Measurements from ENCODE around the gene KLF9.

The KLF9 gene

DNA sequence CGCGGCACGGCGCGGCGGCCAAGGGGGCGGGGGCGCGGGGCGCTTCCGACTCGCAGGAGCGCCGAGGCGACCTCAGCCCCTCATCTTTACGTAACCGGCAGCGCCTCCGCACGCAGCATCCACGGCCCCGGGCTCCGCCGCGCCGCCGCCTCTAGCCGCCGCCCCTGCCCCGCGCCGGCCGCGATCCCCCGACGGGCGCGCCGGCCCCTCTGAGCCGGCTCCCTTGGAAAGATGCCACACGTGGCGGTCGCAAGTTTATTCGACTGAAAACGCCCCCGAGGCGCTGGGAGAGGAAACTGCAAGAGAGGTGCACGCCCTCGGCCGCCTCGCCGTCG lies 1.0 kb downstream of the KLF9 start:
- H3K27ac ChIP-seq, result peak overlapping the region; percentile 95
- TF ChIP-seq, protein P1, sequence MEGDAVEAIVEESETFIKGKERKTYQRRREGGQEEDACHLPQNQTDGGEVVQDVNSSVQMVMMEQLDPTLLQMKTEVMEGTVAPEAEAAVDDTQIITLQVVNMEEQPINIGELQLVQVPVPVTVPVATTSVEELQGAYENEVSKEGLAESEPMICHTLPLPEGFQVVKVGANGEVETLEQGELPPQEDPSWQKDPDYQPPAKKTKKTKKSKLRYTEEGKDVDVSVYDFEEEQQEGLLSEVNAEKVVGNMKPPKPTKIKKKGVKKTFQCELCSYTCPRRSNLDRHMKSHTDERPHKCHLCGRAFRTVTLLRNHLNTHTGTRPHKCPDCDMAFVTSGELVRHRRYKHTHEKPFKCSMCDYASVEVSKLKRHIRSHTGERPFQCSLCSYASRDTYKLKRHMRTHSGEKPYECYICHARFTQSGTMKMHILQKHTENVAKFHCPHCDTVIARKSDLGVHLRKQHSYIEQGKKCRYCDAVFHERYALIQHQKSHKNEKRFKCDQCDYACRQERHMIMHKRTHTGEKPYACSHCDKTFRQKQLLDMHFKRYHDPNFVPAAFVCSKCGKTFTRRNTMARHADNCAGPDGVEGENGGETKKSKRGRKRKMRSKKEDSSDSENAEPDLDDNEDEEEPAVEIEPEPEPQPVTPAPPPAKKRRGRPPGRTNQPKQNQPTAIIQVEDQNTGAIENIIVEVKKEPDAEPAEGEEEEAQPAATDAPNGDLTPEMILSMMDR (IDR thresholded peaks at IDR 0.05), result no peak
- no peak for TF ChIP-seq ZFX (IDR thresholded peaks at IDR 0.05; ENCODE audit: borderline replicate concordance)

DNA sequence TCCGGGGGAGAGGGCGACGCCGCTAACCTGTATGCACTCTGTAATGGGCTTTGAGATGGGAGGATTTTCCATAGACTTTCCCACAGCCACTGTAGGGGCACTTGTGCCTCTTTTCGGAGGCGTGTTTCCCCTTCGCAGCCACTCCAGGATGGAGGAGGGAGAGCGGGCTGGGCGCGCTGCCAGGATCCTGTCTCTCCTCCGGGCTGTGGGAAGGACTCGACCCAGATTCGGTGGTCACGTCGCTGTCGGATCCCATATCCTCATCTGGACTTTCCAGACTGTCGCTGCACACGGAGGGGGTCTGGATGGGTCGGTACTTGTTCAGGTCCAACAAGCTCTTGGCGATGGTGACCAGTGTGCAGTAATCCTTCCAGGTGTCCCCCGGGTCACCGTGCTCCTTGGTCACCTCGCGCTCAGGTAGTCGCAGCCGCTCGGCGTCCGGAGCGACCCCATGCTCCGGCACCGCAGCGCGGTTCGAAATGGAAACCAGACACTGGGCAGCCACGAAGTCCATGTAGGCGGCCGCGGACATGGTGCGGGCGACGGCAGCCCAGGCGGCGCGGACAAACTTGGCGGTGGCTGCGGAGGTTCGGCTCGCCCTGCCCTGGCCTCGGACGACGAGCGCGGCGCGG lies 1.5 kb downstream of the KLF9 start:
- H3K27ac ChIP-seq, result peak overlapping the region; percentile 95
- TF ChIP-seq, protein P1 (IDR thresholded peaks at IDR 0.05), result no peak
- TF ChIP-seq ZFX (IDR thresholded peaks at IDR 0.05; ENCODE audit: borderline replicate concordance), result no peak

DNA sequence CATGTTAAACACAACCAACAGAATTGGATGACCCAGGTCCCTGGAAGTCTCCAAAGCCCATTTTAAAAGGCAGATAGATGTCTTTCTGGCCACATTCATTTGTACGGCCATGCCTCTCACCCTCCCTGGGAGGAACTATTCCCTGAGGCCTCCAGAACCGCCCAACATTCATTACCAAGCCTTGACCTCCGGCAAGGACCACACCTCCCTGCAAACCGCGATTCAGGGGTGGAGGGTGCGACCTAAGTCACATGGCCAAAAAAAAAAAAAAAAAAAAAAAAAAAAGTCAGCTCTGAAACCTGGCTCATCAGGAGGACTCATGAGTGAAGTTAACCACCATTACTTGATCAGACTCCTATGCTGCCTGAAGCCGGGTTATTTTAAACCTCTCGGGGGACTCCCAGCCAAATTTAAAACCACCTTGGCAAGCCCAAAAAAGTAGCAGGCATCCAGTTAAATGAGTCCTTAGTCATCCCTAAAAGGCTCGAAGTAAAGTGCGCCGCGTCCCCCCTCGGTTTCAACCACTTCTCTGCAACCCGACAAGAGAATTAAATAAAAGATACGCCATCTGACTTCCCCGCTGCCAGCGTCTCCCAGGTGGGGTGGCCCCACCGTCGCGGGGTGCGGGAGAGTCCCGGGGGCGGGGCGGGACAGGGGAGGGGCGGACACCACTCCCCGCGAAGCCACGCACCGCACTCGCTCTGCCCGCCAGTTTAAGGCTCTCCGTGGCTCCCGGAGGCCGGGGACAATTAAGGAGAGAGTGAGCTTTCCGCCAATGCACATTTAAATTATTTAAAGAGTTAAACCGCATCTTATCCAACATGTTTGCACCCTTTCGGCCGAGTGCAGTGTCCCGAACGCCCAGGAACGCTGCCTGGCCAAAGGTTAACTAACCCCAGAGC lies 2.3 kb downstream of the KLF9 start:
- TF ChIP-seq, protein P1 (IDR thresholded peaks at IDR 0.05), result no peak
- no peak for TF ChIP-seq ZFX (IDR thresholded peaks at IDR 0.05; ENCODE audit: borderline replicate concordance)
- peak overlapping the region; percentile 95; the same call in 1 of the 2 replicates for H3K27ac ChIP-seq

DNA sequence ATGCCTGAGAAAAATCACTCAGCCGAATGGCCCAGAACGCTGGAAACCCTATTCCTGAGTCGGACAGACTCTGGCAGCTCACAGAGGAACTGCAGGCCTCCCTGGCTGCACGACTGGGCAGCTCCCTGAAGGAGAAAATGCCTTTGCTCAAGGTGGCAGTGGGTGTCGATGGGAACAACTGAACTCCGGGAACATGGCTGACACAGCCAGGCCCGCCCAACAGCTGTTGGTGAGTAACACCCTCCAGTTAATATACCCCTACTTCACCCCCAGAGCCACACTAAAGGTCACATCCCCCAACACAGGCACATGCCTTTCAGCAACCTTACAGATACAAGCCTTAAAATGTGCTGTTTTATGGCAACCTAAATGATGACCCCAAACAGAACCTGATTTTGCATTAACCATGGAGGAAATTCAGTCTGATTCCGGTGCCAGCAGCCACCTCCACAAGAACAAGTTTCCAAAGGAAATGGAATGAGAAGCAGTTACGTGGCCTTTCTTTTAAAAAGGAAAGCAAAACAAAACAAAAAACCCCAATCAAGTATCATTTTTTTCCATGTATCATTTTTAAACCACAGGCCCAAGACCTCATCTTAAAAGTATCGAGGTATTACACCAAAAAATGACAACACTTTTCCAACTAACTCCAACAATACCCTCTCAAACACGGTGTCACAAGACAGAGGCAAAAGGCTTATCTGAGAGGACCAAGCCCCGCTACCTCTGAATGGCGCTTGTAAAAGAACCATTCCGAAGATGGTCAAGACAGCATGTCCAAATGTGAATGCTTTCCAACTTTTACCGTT lies 3.1 kb downstream of the KLF9 start:
- TF ChIP-seq ZFX (IDR thresholded peaks at IDR 0.05; ENCODE audit: borderline replicate concordance), result no peak
- TF ChIP-seq, protein P1 (IDR thresholded peaks at IDR 0.05), result no peak
- peak overlapping the region; percentile 23; the same call in 1 of the 2 replicates for H3K27ac ChIP-seq

DNA sequence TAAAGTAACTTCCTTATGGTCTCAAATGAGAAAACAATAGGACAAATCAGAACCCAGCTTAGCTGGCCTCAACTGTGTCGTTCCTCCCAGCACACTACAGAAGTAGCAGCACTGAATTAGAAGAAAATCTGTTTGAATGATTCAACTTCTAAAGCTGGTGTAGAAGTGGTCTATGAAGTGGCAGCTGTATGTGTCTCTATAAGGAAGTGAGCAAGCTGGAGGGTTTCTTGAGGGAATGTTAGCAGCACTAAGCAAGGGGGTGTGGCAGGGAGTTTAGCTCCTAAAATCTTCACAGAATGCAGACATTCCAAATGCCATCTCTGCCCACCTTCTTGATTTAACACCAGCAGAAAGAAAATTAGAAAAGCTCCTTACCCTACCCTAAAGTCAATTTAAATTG lies 4.1 kb downstream of the KLF9 start:
- TF ChIP-seq, protein P1 (IDR thresholded peaks at IDR 0.05), result no peak
- no peak for TF ChIP-seq ZFX (IDR thresholded peaks at IDR 0.05; ENCODE audit: borderline replicate concordance)
- H3K27ac ChIP-seq, result peak overlapping the region; percentile 23; the same call in 1 of the 2 replicates

DNA sequence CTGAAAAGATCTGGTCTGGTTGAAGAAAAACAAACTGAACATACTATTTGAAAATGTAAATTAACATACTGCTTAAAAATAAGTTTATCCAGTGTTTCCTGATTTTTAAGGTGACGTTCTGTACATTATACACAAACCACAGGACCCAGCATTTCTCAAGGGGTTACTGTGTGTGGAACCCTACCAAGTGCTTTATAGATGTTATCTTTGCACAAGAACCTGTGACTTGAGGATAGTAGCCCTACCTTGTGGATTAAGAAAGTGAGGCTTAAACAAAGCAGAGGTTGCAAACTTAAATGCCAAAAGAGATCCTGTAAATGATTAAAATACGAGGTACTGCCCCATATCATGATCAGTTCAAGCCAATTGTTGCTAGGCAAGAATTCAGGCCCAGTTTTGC lies 4.7 kb downstream of the KLF9 start:
- peak overlapping the region; percentile 23; the same call in 1 of the 2 replicates for H3K27ac ChIP-seq
- no peak for TF ChIP-seq ZFX (IDR thresholded peaks at IDR 0.05; ENCODE audit: borderline replicate concordance)
- TF ChIP-seq, protein P1 (IDR thresholded peaks at IDR 0.05), result no peak
